Activated CD8-positive, alpha-beta T cell treated with anti-CD3 and anti-CD28 coated beads for 36 hours (primary cell): ENCODE measurements around the gene MEGF8. TPM values are rescaled to one million over a fixed set of nuclear protein-coding genes. Genes with fewer than 3 reads are reported as not detected.
A peak's percentile ranks its signal among the peaks of the same experiment; 100 is the strongest.

Experiments
- ATAC-seq: fragments of 200-7000 bp; cut with Tn5 transposase; one replicate; pipeline ENCODE4 v1.10.0; 2021; ENCODE audit warnings: mild to moderate bottlenecking, moderate library complexity
- CTCF ChIA-PET: fragments of 350-600 bp; sonication (Branson Sonifier 250); formaldehyde crosslinking; loops from one replicate; lab custom pipeline; 2021; ENCODE audit warnings: antibody characterized with exemption; lab: Charles Lee
- POLR2A ChIA-PET: fragments of 350-600 bp; sonication (Branson Sonifier 250); formaldehyde crosslinking; loops from one replicate; lab custom pipeline; 2021; ENCODE audit warnings: antibody characterized with exemption; lab: Charles Lee
- DNase-seq: peaks from one replicate; pipeline ENCODE4 v3.0.0-alpha.2; 2020
- H3K27ac Mint-ChIP-seq: one replicate; pipeline ENCODE4 v1.8.0; 2021; ENCODE audit warnings: mild to moderate bottlenecking, mixed read lengths
- H3K27me3 Mint-ChIP-seq: one replicate; pipeline ENCODE4 v1.8.0; 2021; ENCODE audit warnings: mixed read lengths
- H3K36me3 Mint-ChIP-seq: one replicate; pipeline ENCODE4 v1.8.0; 2021; ENCODE audit warnings: low read depth, mixed read lengths
- H3K4me1 Mint-ChIP-seq: one replicate; pipeline ENCODE4 v1.8.0; 2021; ENCODE audit warnings: low read depth, mixed read lengths
- H3K4me3 Mint-ChIP-seq: one replicate; pipeline ENCODE4 v1.8.0; 2021; ENCODE audit warnings: mild to moderate bottlenecking, moderate library complexity, mixed read lengths
- H3K9me3 Mint-ChIP-seq: one replicate; pipeline ENCODE4 v1.8.0; 2021; ENCODE audit warnings: mixed read lengths
- CTCF ChIP-seq: fragments of 200-600 bp; IDR thresholded peaks from one replicate; pipeline ENCODE4 v1.8.0; 2022; ENCODE audit warnings: antibody characterized with exemption, mild to moderate bottlenecking
- intact Hi-C: fragments of 100-400 bp; cut with micrococcal nuclease; formaldehyde crosslinking; loops from one replicate; pipeline ENCODE4 v1.10.0; 2022
- total RNA-seq, 2 experiments: library from RNA; stranded (reverse); gene quantifications; one replicate each; pipeline ENCODE4 v1.2.3, GENCODE V29; 2021

Gene MEGF8
- total RNA-seq, 2 experiments from 2014 or later = 7.0 to 8.0 TPM

- no peak within 1 kb of the TSS for H3K4me3 Mint-ChIP-seq
- ChIA-PET POLR2A (no interaction called here), CTCF (no interaction called here)
- no peak within 1 kb of the TSS for H3K27ac Mint-ChIP-seq
- no peaks in the 10 kb centered on the region for H3K36me3 Mint-ChIP-seq
- intact Hi-C loops = no loop called here
- peaks cover 30% of the 10 kb centered on the region for H3K27me3 Mint-ChIP-seq
- ATAC-seq (no peak), DNase-seq (no peak)
- H3K9me3 Mint-ChIP-seq = no peaks in the 10 kb centered on the region
- peaks cover 3% of the 10 kb centered on the region for H3K4me1 Mint-ChIP-seq
- no peak for TF ChIP-seq CTCF
Measured at GRCh38 chr19:42389899-42390298, 64.5 kb downstream of the MEGF8 start, which contains the start of gene CNFN. Gene CNFN, minus strand, starts transcription at chr19:42390297. Its CDS starts 1,260 bp downstream, at chr19:42389037.

- Mint-ChIP-seq H3K4me3 (no peak overlapping the region), H3K4me1 (peaks cover 9% of the 10 kb centered on the region), H3K27me3 (peaks cover 19% of the 10 kb centered on the region), H3K27ac (no peak overlapping the region), H3K9me3 (no peaks in the 10 kb centered on the region), H3K36me3 (no peaks in the 10 kb centered on the region)
- ChIA-PET POLR2A (interaction anchor here (1.2 to 1.5 kb wide), 2 partner anchors 10 to 14 kb away, joined by 4 to 5 read pairs; no protein-coding TSS in a partner anchor), CTCF (no interaction called here)
- no peak for ATAC-seq
- DNase-seq = no peak
- intact Hi-C loops = no loop called here
- TF ChIP-seq CTCF = no peak
Measured at GRCh38 chr19:42392165-42392564, 66.7 kb downstream of the MEGF8 start.

- H3K4me1 Mint-ChIP-seq = peaks cover 25% of the 10 kb centered on the region
- H3K27ac Mint-ChIP-seq = no peak overlapping the region
- no peaks in the 10 kb centered on the region for H3K36me3 Mint-ChIP-seq
- ATAC-seq (no peak), DNase-seq (no peak)
- peaks cover 11% of the 10 kb centered on the region for H3K27me3 Mint-ChIP-seq
- no peak for TF ChIP-seq CTCF
- intact Hi-C loops = no loop called here
- no peaks in the 10 kb centered on the region for H3K9me3 Mint-ChIP-seq
- H3K4me3 Mint-ChIP-seq = no peak overlapping the region
- POLR2A ChIA-PET = no interaction called here
- CTCF ChIA-PET = interaction anchor here (0.6 kb wide), 1 partner anchor 63 kb away, joined by 3 read pairs; no protein-coding TSS in a partner anchor
Measured at GRCh38 chr19:42394751-42395150, 69.3 kb downstream of the MEGF8 start.

- Mint-ChIP-seq H3K4me3 (peak overlapping the region; percentile 91), H3K4me1 (peaks cover 39% of the 10 kb centered on the region), H3K36me3 (no peaks in the 10 kb centered on the region), H3K27ac (peak overlapping the region; percentile 93), H3K9me3 (no peaks in the 10 kb centered on the region), H3K27me3 (peaks cover 1% of the 10 kb centered on the region)
- peak; percentile 98 for DNase-seq
- no peak for TF ChIP-seq CTCF
- intact Hi-C loops = no loop called here
- CTCF ChIA-PET = interaction anchor here (0.6 to 3.6 kb wide), 9 partner anchors 10 to 264 kb away, joined by 3 to 18 read pairs (median 5); no protein-coding TSS in a partner anchor
- POLR2A ChIA-PET = interaction anchor here (0.6 to 1.6 kb wide), 6 partner anchors 14 to 609 kb away, joined by 3 to 9 read pairs (median 3); no protein-coding TSS in a partner anchor
- ATAC-seq = peak; percentile 98
Measured at GRCh38 chr19:42396381-42397262, 71.2 kb downstream of the MEGF8 start.
